ENCODE measurements around the gene TIAM1. TPM values are rescaled to one million over a fixed set of nuclear protein-coding genes. Genes with fewer than 3 reads are reported as not detected.

Gene TIAM1
- total RNA-seq, 1 donor from 2014 or later: 2.7 TPM

DNA sequence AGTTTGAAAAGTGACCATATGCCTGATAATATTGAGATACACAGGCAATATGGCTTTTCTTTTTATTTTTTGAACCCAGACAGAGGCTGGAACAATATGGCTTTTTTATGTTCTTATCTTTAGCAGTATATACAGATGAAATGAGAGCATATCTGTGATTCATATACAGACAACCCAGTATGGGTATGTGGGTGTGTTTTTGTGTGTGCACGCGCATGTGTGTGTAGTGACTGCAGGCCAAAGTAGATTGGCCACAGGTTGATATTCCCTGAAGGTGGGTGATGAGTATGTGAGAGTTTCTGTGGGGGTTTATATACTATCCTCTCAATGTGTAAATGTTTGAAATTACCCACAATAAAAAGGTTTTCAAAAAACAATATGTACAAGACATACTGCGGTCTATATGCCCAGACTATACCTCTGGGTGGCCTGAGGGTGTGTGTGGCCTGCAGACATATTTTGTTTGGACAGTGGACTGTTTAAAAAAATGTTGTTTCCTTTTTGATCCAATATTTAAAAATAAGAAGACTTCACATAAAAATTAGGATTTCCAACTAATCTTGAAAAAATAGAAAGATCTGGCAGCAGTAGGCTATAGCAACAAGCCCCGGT lies 26.3 kb upstream of the TIAM1 start:
- Histone ChIP-seq H3K9me3 (no peaks in the 10 kb centered on the region), H3K4me1 (no peaks in the 10 kb centered on the region), H3K27ac (no peak overlapping the region), H3K36me3 (no peaks in the 10 kb centered on the region), H3K27me3 (no peaks in the 10 kb centered on the region), H3K4me3 (no peak overlapping the region)
- TF ChIP-seq, protein P1, sequence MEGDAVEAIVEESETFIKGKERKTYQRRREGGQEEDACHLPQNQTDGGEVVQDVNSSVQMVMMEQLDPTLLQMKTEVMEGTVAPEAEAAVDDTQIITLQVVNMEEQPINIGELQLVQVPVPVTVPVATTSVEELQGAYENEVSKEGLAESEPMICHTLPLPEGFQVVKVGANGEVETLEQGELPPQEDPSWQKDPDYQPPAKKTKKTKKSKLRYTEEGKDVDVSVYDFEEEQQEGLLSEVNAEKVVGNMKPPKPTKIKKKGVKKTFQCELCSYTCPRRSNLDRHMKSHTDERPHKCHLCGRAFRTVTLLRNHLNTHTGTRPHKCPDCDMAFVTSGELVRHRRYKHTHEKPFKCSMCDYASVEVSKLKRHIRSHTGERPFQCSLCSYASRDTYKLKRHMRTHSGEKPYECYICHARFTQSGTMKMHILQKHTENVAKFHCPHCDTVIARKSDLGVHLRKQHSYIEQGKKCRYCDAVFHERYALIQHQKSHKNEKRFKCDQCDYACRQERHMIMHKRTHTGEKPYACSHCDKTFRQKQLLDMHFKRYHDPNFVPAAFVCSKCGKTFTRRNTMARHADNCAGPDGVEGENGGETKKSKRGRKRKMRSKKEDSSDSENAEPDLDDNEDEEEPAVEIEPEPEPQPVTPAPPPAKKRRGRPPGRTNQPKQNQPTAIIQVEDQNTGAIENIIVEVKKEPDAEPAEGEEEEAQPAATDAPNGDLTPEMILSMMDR (IDR thresholded peaks at IDR 0.05): no peak
- DNase-seq (ENCODE audit: low spot score in 2 of 2): no peak
- intact Hi-C loops (cut with DNase I): no loop called here

- Histone ChIP-seq H3K36me3 (no peaks in the 10 kb centered on the region), H3K27ac (no peak overlapping the region), H3K4me3 (no peak overlapping the region), H3K27me3 (no peaks in the 10 kb centered on the region), H3K4me1 (no peaks in the 10 kb centered on the region), H3K9me3 (no peaks in the 10 kb centered on the region)
- intact Hi-C loops (cut with DNase I): no loop called here
- DNase-seq (ENCODE audit: low spot score in 2 of 2): no peak
- TF ChIP-seq, protein P1 (IDR thresholded peaks at IDR 0.05): no peak
Measured at GRCh38 chr21:31368361-31368760, 24.3 kb upstream of the TIAM1 start.

GRCh38 chr21:31367801-31368200 lies 23.7 kb upstream of the TIAM1 start:
- intact Hi-C loops (cut with DNase I): no loop called here
- no peaks in the 10 kb centered on the region for H3K4me1 ChIP-seq
- H3K4me3 ChIP-seq: no peak overlapping the region
- no peaks in the 10 kb centered on the region for H3K27me3 ChIP-seq
- no peak overlapping the region for H3K27ac ChIP-seq
- TF ChIP-seq, protein P1 (IDR thresholded peaks at IDR 0.05): no peak
- H3K36me3 ChIP-seq: no peaks in the 10 kb centered on the region
- DNase-seq (ENCODE audit: low spot score in 2 of 2): no peak
- no peaks in the 10 kb centered on the region for H3K9me3 ChIP-seq

GRCh38 chr21:31366825-31367224 lies 22.8 kb upstream of the TIAM1 start:
- DNase-seq (ENCODE audit: low spot score in 2 of 2): no peak
- H3K27ac ChIP-seq: no peak overlapping the region
- H3K4me1 ChIP-seq: no peaks in the 10 kb centered on the region
- intact Hi-C loops (cut with DNase I): no loop called here
- no peaks in the 10 kb centered on the region for H3K36me3 ChIP-seq
- TF ChIP-seq, protein P1 (IDR thresholded peaks at IDR 0.05): no peak
- no peaks in the 10 kb centered on the region for H3K9me3 ChIP-seq
- no peak overlapping the region for H3K4me3 ChIP-seq
- no peaks in the 10 kb centered on the region for H3K27me3 ChIP-seq

GRCh38 chr21:31364253-31364945 lies 20.3 kb upstream of the TIAM1 start:
- Histone ChIP-seq H3K9me3 (no peaks in the 10 kb centered on the region), H3K36me3 (no peaks in the 10 kb centered on the region), H3K27ac (no peak overlapping the region), H3K4me1 (no peaks in the 10 kb centered on the region), H3K27me3 (no peaks in the 10 kb centered on the region), H3K4me3 (no peak overlapping the region)
- TF ChIP-seq, protein P1 (IDR thresholded peaks at IDR 0.05): no peak
- DNase-seq (ENCODE audit: low spot score in 2 of 2): no peak
- intact Hi-C loops (cut with DNase I): no loop called here

Measured in ascending aorta (tissue), 2 donors.